Activated gamma-delta T cell treated with Interleukin-2 at 50 U/mL for 16 hours (primary cell): ENCODE results near the gene SMIM21.

Experiments used
- DNase-seq: peaks from one replicate; pipeline ENCODE4 v3.0.0-alpha.2; 2020

The SMIM21 gene

GRCh38 chr18:75421656-75422055 lies 5.8 kb downstream of the SMIM21 start:
- DNase-seq: no peak

- no peak for DNase-seq
Measured at GRCh38 chr18:75418293-75419005, 9.1 kb downstream of the SMIM21 start.

- DNase-seq: no peak
Measured at GRCh38 chr18:75410611-75411010, 16.9 kb downstream of the SMIM21 start.

- no peak for DNase-seq
Measured at GRCh38 chr18:75409806-75410205, 17.7 kb downstream of the SMIM21 start.

- no peak for DNase-seq
Measured at GRCh38 chr18:75408554-75409506, 18.7 kb downstream of the SMIM21 start.

GRCh38 chr18:75407468-75408437 lies 19.8 kb downstream of the SMIM21 start:
- DNase-seq: no peak

- no peak for DNase-seq
Measured at GRCh38 chr18:75406491-75407445, 20.7 kb downstream of the SMIM21 start.

- no peak for DNase-seq
Measured at GRCh38 chr18:75405351-75405750, 22.2 kb downstream of the SMIM21 start.

GRCh38 chr18:75400366-75400765 lies 27.1 kb downstream of the SMIM21 start:
- no peak for DNase-seq

GRCh38 chr18:75395137-75395536 lies 32.4 kb downstream of the SMIM21 start:
- no peak for DNase-seq

- no peak for DNase-seq
Measured at GRCh38 chr18:75393721-75394120, 33.8 kb downstream of the SMIM21 start.

GRCh38 chr18:75392226-75392578 lies 35.3 kb downstream of the SMIM21 start:
- DNase-seq: no peak

- no peak for DNase-seq
Measured at GRCh38 chr18:75391279-75392225, 36.0 kb downstream of the SMIM21 start.

GRCh38 chr18:75390854-75391253 lies 36.6 kb downstream of the SMIM21 start:
- DNase-seq: no peak

- no peak for DNase-seq
Measured at GRCh38 chr18:75384144-75384543, 43.4 kb downstream of the SMIM21 start.

GRCh38 chr18:75378376-75379315 lies 48.9 kb downstream of the SMIM21 start:
- no peak for DNase-seq

GRCh38 chr18:75377926-75378325 lies 49.6 kb downstream of the SMIM21 start:
- DNase-seq: no peak

GRCh38 chr18:75377258-75377657 lies 50.2 kb downstream of the SMIM21 start:
- DNase-seq: no peak

- DNase-seq: no peak
Measured at GRCh38 chr18:75376004-75376403, 51.5 kb downstream of the SMIM21 start.
